Vagina (tissue), 2 donors: ENCODE measurements around the gene CCKAR. TPM values are rescaled to one million over a fixed set of nuclear protein-coding genes. Genes with fewer than 3 reads are reported as not detected.

Experiments used
- DNase-seq, 2 donors: peaks; one replicate each; pipeline ENCODE4 v3.0.0-alpha.2; 2017; ENCODE audit errors: extremely low spot score in 2 of 2
- H3K27ac ChIP-seq: fragments of 200-600 bp; sonication (generic); one replicate; pipeline ENCODE4 v1.5.1; 2019
- H3K27me3 ChIP-seq: fragments of 200-600 bp; sonication (generic); one replicate; pipeline ENCODE4 v1.5.1; 2019
- H3K36me3 ChIP-seq, 2 donors: fragments of 200-600 bp; sonication (generic); one replicate each; pipeline ENCODE4 v1.5.1; 2017 to 2019
- H3K4me1 ChIP-seq: fragments of 200-600 bp; sonication (generic); one replicate; pipeline ENCODE4 v1.5.1; 2019
- H3K4me3 ChIP-seq, 2 donors: fragments of 200-600 bp; sonication (generic); 1 replicate in 1 of 2; 2 replicates in 1 of 2; pipeline ENCODE4 v1.5.1; 2016 to 2019
- H3K9me3 ChIP-seq: fragments of 200-600 bp; sonication (generic); one replicate; pipeline ENCODE4 v1.5.1; 2019
- POLR2A ChIP-seq, 2 donors: fragments of 450-650 bp; IDR thresholded peaks; one replicate each; pipeline ENCODE4 v1.6.1; 2017; ENCODE audit warnings: antibody characterized with exemption in 2 of 2, mild to moderate bottlenecking in 2 of 2, moderate library complexity in 2 of 2
- POLR2AphosphoS5 ChIP-seq, 2 donors: sonication (generic); formaldehyde crosslinking; IDR thresholded peaks; one replicate each; pipeline ENCODE4 v1.9.0; 2017; ENCODE audit warnings: antibody characterized with exemption in 2 of 2, mild to moderate bottlenecking in 2 of 2, low read depth in 1 of 2; ENCODE audit not compliant: insufficient read depth in 1 of 2
- intact Hi-C: fragments of 100-400 bp; cut with DNase I; formaldehyde crosslinking; loops from one replicate; pipeline ENCODE4 v1.15.1; 2023
- total RNA-seq: library from RNA; depleted of rRNA; stranded (reverse); fragments of >200 nt; gene quantifications from one replicate; pipeline ENCODE4 v1.2.3, GENCODE V29; 2016
- TF ChIP-seq, protein P1 (sequence below), 3 experiments: fragments of 450-650 bp in 2 of 3; fragments of 200-600 bp in 1 of 3; sonication (generic) in 1 of 3; IDR thresholded peaks; one replicate each; pipeline ENCODE4 v1.5.1; 2017 to 2019; ENCODE audit warnings: antibody characterized with exemption in 3 of 3, mild to moderate bottlenecking in 2 of 3, moderate library complexity in 2 of 3

The CCKAR gene
- total RNA-seq, 1 donor from 2014 or later: 0.74 TPM

DNA sequence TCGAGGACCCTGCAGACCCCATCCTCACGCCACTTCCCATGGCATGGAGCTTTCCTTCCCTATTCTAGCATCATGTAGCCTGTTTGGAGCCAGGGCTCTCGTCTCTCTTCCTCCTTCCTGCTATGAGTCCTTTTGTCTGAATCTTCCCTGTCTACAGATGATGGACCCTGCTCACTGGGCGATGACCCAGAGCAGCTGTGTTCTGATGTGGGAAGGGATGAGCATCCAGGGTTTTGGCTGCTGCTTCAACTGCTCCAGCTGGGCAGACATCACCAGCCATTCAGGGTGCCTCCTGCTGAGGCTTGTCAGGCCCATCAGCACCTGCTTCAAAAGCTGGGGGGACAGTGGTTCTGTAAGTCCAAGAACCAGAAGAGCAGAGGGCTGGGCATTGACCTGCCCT, 3.2 kb upstream of the CCKAR start:
- no peaks in the 10 kb centered on the region for H3K36me3 ChIP-seq
- no peaks in the 10 kb centered on the region for H3K27me3 ChIP-seq
- intact Hi-C loops: no loop called here
- TF ChIP-seq POLR2A (IDR thresholded peaks at IDR 0.05): no peak
- TF ChIP-seq, protein P1, sequence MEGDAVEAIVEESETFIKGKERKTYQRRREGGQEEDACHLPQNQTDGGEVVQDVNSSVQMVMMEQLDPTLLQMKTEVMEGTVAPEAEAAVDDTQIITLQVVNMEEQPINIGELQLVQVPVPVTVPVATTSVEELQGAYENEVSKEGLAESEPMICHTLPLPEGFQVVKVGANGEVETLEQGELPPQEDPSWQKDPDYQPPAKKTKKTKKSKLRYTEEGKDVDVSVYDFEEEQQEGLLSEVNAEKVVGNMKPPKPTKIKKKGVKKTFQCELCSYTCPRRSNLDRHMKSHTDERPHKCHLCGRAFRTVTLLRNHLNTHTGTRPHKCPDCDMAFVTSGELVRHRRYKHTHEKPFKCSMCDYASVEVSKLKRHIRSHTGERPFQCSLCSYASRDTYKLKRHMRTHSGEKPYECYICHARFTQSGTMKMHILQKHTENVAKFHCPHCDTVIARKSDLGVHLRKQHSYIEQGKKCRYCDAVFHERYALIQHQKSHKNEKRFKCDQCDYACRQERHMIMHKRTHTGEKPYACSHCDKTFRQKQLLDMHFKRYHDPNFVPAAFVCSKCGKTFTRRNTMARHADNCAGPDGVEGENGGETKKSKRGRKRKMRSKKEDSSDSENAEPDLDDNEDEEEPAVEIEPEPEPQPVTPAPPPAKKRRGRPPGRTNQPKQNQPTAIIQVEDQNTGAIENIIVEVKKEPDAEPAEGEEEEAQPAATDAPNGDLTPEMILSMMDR (IDR thresholded peaks at IDR 0.05): no peak
- TF ChIP-seq POLR2AphosphoS5 (IDR thresholded peaks at IDR 0.05; ENCODE audit: insufficient read depth in 1 of 2, low read depth in 1 of 2): no peak
- H3K27ac ChIP-seq: no peak overlapping the region
- DNase-seq: peak in 1 of 2 donors; percentile 67
- H3K9me3 ChIP-seq: no peaks in the 10 kb centered on the region
- no peak overlapping the region for H3K4me3 ChIP-seq
- no peaks in the 10 kb centered on the region for H3K4me1 ChIP-seq

DNA sequence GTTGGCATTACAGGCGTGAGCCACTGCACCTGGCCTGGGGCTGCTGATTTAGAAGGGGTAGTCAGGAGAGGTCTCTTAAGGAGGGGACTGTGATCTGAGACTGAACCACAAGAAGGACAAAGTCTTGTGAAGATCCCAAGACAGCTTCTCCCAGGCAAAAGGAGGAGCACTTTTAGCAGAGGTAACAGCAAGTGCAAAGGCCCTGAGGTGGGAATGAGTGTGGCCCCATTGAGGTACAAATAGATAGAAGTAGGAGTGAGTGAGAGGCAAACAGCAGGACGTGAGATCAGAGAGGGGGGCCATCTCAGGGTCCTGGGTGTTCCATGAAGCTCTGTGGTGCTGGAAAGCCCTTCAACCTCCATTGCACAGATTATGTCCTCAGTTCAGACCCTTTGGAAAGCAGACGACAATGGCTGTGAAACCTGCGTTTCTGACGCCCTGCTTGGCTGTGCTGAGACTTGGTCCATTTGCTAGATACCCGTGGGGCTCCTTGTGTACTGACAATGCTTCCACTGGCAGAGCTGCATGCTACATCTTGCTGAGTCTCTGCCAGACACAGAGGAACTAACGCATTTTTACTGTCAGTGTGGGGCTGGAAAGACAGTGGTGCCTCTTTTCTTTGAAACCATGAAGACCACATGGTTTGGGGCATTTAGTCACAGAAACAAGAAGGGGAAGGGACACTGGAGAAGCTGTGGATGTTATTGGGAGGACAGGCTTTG, 1.3 kb upstream of the CCKAR start:
- Histone ChIP-seq H3K4me1 (no peaks in the 10 kb centered on the region), H3K9me3 (no peaks in the 10 kb centered on the region), H3K4me3 (no peak overlapping the region), H3K27ac (no peak overlapping the region), H3K27me3 (no peaks in the 10 kb centered on the region), H3K36me3 (no peaks in the 10 kb centered on the region)
- intact Hi-C loops: no loop called here
- TF ChIP-seq, protein P1 (IDR thresholded peaks at IDR 0.05): no peak
- TF ChIP-seq POLR2A (IDR thresholded peaks at IDR 0.05) (no peak), POLR2AphosphoS5 (IDR thresholded peaks at IDR 0.05; ENCODE audit: insufficient read depth in 1 of 2, low read depth in 1 of 2) (no peak)
- DNase-seq: peak in 1 of 2 donors; percentile 62

DNA sequence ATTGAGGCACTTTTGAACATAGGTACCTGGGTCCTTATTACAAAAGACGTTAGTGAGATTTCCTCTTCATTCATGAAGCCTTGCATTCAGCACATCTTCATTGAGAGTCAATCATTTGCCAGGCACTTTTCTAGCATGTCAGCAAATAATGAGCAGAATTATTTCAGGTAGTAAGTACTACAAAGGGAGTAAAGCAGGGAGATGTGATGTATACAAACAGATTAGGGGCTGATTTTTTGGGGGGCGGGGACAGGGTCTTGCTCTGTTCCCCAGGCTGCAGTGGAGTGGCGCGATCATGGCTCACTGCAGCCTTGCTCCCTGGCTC, 638 bp upstream of the CCKAR start:
- Histone ChIP-seq H3K36me3 (no peaks in the 10 kb centered on the region), H3K4me3 (no peak overlapping the region), H3K27ac (no peak overlapping the region), H3K4me1 (no peaks in the 10 kb centered on the region), H3K9me3 (no peaks in the 10 kb centered on the region), H3K27me3 (no peaks in the 10 kb centered on the region)
- intact Hi-C loops: no loop called here
- TF ChIP-seq POLR2A (IDR thresholded peaks at IDR 0.05) (no peak), POLR2AphosphoS5 (IDR thresholded peaks at IDR 0.05; ENCODE audit: insufficient read depth in 1 of 2, low read depth in 1 of 2) (no peak)
- TF ChIP-seq, protein P1 (IDR thresholded peaks at IDR 0.05): no peak
- no peak for DNase-seq

DNA sequence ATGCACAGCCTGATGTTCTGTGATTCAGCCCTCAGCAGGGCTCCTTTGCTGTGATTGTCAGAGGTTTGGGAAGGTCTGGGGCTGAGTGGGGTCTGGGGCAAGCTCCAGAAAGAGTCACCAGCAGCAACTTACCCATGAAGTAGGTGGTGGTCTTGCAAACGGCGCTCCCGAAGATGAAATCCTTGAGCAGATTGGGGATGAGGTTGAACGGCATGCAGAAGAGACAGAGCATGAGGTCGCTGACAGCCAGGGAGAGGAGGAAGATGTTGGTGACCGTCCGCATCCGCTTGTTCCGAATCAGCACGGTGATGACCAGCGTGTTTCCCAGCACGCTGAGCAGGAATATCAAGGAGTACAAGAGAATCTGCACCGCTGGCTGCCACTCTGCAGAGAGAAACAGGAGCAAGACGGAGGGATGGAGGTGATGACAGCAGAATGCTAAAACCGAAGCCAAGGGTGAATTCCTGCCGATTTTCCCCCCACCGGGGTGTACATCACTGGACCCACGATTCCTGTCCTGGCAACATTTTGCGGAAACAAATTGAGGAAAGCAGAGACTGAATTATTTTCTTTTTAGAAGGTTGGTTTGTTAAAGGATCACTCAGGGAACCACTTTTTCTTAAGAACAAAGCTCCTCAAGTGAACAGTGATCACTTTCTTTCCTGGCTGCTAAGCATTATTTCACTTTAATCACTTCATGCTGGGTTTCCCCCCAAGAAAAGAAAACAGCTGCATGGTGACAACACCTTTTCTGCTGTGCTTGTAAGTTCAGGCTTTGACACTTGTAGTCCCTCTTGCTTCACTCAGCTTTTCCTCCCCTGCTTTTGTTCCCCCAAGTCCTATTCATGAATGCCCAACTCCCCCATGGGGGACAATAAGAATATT, 941 bp downstream of the CCKAR start:
- no peak overlapping the region for H3K27ac ChIP-seq
- H3K9me3 ChIP-seq: no peaks in the 10 kb centered on the region
- TF ChIP-seq, protein P1 (IDR thresholded peaks at IDR 0.05): no peak
- TF ChIP-seq POLR2A (IDR thresholded peaks at IDR 0.05) (no peak), POLR2AphosphoS5 (IDR thresholded peaks at IDR 0.05; ENCODE audit: insufficient read depth in 1 of 2, low read depth in 1 of 2) (no peak)
- H3K4me3 ChIP-seq: no peak overlapping the region
- H3K36me3 ChIP-seq: no peaks in the 10 kb centered on the region
- no peaks in the 10 kb centered on the region for H3K27me3 ChIP-seq
- peak in 1 of 2 donors; percentile 83 for DNase-seq
- no peaks in the 10 kb centered on the region for H3K4me1 ChIP-seq
- intact Hi-C loops: no loop called here

DNA sequence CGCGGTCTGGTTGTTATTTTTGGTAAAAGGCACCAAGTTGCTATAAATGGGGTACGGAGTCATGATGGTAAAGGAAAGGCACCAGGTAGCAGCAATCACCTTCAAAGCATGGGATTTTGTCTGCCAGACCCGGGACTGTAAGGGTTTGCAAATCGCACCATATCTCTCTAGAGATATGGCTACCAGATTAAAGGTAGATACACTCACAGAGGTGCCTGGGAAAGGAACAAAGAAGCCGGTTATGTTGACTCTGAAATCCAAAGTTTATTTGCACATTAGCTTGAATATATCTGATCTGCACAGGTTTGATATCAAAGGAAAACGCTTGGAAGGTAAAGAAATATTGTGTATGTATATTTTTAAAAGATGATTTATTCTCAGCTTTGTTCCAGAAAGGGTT, 4.6 kb downstream of the CCKAR start:
- H3K4me3 ChIP-seq: no peak overlapping the region
- TF ChIP-seq POLR2A (IDR thresholded peaks at IDR 0.05) (no peak), POLR2AphosphoS5 (IDR thresholded peaks at IDR 0.05; ENCODE audit: insufficient read depth in 1 of 2, low read depth in 1 of 2) (no peak)
- TF ChIP-seq, protein P1 (IDR thresholded peaks at IDR 0.05): no peak
- H3K36me3 ChIP-seq: no peaks in the 10 kb centered on the region
- no peak for DNase-seq
- H3K27me3 ChIP-seq: no peaks in the 10 kb centered on the region
- no peak overlapping the region for H3K27ac ChIP-seq
- no peaks in the 10 kb centered on the region for H3K9me3 ChIP-seq
- H3K4me1 ChIP-seq: no peaks in the 10 kb centered on the region
- intact Hi-C loops: no loop called here
